HEK293 (cell line): Measurements from ENCODE around the gene CLEC4F.

ENCODE experiments used
- ZFP37 ChIP-seq: fragments of 450-650 bp; formaldehyde crosslinking; IDR thresholded peaks from 2 replicates; pipeline ENCODE4 v1.5.1; 2016; ENCODE audit warnings: missing biosample characterization, missing genetic modification characterization
- ZNF302 ChIP-seq: fragments of 450-650 bp; formaldehyde crosslinking; IDR thresholded peaks from 2 replicates; pipeline ENCODE4 v1.5.1; 2016; ENCODE audit warnings: missing biosample characterization, missing genetic modification characterization, low read depth
- TF ChIP-seq, protein P1 (sequence below): fragments of 450-650 bp; formaldehyde crosslinking; IDR thresholded peaks from 2 replicates; pipeline ENCODE4 v1.5.1; 2016; ENCODE audit warnings: missing biosample characterization, missing genetic modification characterization
- TF ChIP-seq, protein P2 (sequence below): fragments of 450-650 bp; formaldehyde crosslinking; IDR thresholded peaks from 2 replicates; pipeline ENCODE4 v1.5.1; 2016; ENCODE audit warnings: missing biosample characterization, missing genetic modification characterization
- TF ChIP-seq, protein P3 (sequence below): fragments of 450-650 bp; formaldehyde crosslinking; IDR thresholded peaks from 2 replicates; pipeline ENCODE4 v1.5.1; 2016; ENCODE audit warnings: missing biosample characterization, missing genetic modification characterization
- TF ChIP-seq, protein P4 (sequence below): fragments of 450-650 bp; formaldehyde crosslinking; IDR thresholded peaks from 2 replicates; pipeline ENCODE4 v1.5.1; 2016; ENCODE audit warnings: missing biosample characterization, missing genetic modification characterization

DNA sequence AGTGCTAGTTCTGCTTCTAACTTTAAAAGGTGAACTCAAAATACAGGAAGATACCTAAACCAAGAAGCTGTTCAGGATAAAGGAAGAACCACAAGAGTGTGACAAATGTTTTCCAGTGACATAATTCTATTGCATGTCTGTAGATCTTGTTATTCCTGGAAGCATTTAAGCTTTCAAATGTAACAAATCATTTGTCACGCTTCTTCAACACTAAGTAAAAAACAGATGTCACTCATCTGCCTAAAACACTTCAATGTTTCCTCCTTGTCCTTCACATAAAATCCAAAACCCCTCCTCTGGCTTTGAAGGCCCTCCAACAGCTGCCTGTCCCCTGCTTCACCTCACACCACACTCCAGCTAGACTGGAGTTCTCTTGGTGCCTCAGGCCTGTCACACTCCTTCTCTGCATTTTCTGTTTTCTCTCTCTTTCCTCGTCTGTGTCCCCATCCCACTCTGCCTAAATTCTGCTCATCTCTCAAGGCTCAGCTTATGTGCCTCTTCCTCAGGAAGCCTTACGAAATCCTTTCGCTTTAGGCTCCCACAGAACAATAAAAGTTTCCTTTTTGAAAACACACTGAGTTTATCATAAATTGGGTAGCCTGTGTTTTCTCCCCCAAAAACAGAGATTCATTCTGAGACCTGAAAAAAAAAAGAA, 6.4 kb upstream of the CLEC4F start:
- TF ChIP-seq, protein P1, sequence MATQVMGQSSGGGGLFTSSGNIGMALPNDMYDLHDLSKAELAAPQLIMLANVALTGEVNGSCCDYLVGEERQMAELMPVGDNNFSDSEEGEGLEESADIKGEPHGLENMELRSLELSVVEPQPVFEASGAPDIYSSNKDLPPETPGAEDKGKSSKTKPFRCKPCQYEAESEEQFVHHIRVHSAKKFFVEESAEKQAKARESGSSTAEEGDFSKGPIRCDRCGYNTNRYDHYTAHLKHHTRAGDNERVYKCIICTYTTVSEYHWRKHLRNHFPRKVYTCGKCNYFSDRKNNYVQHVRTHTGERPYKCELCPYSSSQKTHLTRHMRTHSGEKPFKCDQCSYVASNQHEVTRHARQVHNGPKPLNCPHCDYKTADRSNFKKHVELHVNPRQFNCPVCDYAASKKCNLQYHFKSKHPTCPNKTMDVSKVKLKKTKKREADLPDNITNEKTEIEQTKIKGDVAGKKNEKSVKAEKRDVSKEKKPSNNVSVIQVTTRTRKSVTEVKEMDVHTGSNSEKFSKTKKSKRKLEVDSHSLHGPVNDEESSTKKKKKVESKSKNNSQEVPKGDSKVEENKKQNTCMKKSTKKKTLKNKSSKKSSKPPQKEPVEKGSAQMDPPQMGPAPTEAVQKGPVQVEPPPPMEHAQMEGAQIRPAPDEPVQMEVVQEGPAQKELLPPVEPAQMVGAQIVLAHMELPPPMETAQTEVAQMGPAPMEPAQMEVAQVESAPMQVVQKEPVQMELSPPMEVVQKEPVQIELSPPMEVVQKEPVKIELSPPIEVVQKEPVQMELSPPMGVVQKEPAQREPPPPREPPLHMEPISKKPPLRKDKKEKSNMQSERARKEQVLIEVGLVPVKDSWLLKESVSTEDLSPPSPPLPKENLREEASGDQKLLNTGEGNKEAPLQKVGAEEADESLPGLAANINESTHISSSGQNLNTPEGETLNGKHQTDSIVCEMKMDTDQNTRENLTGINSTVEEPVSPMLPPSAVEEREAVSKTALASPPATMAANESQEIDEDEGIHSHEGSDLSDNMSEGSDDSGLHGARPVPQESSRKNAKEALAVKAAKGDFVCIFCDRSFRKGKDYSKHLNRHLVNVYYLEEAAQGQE (tag by site-specific recombination), result no peak
- TF ChIP-seq, protein P2, sequence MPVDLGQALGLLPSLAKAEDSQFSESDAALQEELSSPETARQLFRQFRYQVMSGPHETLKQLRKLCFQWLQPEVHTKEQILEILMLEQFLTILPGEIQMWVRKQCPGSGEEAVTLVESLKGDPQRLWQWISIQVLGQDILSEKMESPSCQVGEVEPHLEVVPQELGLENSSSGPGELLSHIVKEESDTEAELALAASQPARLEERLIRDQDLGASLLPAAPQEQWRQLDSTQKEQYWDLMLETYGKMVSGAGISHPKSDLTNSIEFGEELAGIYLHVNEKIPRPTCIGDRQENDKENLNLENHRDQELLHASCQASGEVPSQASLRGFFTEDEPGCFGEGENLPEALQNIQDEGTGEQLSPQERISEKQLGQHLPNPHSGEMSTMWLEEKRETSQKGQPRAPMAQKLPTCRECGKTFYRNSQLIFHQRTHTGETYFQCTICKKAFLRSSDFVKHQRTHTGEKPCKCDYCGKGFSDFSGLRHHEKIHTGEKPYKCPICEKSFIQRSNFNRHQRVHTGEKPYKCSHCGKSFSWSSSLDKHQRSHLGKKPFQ, result no peak
- TF ChIP-seq, protein P3, sequence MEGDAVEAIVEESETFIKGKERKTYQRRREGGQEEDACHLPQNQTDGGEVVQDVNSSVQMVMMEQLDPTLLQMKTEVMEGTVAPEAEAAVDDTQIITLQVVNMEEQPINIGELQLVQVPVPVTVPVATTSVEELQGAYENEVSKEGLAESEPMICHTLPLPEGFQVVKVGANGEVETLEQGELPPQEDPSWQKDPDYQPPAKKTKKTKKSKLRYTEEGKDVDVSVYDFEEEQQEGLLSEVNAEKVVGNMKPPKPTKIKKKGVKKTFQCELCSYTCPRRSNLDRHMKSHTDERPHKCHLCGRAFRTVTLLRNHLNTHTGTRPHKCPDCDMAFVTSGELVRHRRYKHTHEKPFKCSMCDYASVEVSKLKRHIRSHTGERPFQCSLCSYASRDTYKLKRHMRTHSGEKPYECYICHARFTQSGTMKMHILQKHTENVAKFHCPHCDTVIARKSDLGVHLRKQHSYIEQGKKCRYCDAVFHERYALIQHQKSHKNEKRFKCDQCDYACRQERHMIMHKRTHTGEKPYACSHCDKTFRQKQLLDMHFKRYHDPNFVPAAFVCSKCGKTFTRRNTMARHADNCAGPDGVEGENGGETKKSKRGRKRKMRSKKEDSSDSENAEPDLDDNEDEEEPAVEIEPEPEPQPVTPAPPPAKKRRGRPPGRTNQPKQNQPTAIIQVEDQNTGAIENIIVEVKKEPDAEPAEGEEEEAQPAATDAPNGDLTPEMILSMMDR (tag by site-specific recombination), result no peak
- TF ChIP-seq ZNF302 (no peak), ZFP37 (no peak)
- TF ChIP-seq, protein P4, sequence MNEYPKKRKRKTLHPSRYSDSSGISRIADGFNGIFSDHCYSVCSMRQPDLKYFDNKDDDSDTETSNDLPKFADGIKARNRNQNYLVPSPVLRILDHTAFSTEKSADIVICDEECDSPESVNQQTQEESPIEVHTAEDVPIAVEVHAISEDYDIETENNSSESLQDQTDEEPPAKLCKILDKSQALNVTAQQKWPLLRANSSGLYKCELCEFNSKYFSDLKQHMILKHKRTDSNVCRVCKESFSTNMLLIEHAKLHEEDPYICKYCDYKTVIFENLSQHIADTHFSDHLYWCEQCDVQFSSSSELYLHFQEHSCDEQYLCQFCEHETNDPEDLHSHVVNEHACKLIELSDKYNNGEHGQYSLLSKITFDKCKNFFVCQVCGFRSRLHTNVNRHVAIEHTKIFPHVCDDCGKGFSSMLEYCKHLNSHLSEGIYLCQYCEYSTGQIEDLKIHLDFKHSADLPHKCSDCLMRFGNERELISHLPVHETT (tag by site-specific recombination), result no peak
